HG02571 (cell line): ENCODE data around the gene ACSL3.
"Not testable (repeated sequence)": the region's sequence is repeated elsewhere in the genome, so short reads cannot be mapped to it uniquely, and the experiment has no call there.

Experiments
- ATAC-seq: cut with Tn5 transposase; IDR thresholded peaks from one replicate; pipeline ENCODE4 v1.9.1; 2021; ENCODE audit warnings: mild to moderate bottlenecking, moderate library complexity; ENCODE audit not compliant: unreplicated experiment

ACSL3 gene

GRCh38 chr2:222851956-222852617 lies 8.7 kb upstream of the ACSL3 start:
- no peak for ATAC-seq

GRCh38 chr2:222854773-222855700 lies 5.8 kb upstream of the ACSL3 start:
- no peak for ATAC-seq

GRCh38 chr2:222859786-222860612 lies 837 bp upstream of the ACSL3 start:
- ATAC-seq, result no peak

- peak; percentile 32 for ATAC-seq
Measured at GRCh38 chr2:222861411-222862105, 722 bp downstream of the ACSL3 start.

GRCh38 chr2:222862106-222862908 lies 1.5 kb downstream of the ACSL3 start:
- no peak for ATAC-seq

GRCh38 chr2:222862909-222863544 lies 2.2 kb downstream of the ACSL3 start:
- ATAC-seq, result no peak

- ATAC-seq, result no peak
Measured at GRCh38 chr2:222864296-222864695, 3.5 kb downstream of the ACSL3 start.

GRCh38 chr2:222865301-222865700 lies 4.5 kb downstream of the ACSL3 start:
- no peak for ATAC-seq

GRCh38 chr2:222866358-222866960 lies 5.6 kb downstream of the ACSL3 start:
- no peak for ATAC-seq

- ATAC-seq, result not testable (repeated sequence)
Measured at GRCh38 chr2:222868560-222869251, 7.9 kb downstream of the ACSL3 start.

- ATAC-seq, result no peak
Measured at GRCh38 chr2:222869252-222869560, 8.4 kb downstream of the ACSL3 start.

GRCh38 chr2:222871291-222871690 lies 10.5 kb downstream of the ACSL3 start:
- no peak for ATAC-seq

- ATAC-seq, result no peak
Measured at GRCh38 chr2:222872551-222872950, 11.7 kb downstream of the ACSL3 start.

- no peak for ATAC-seq
Measured at GRCh38 chr2:222875482-222875881, 14.6 kb downstream of the ACSL3 start.

GRCh38 chr2:222876947-222877346 lies 16.1 kb downstream of the ACSL3 start:
- no peak for ATAC-seq

GRCh38 chr2:222877556-222878300 lies 16.9 kb downstream of the ACSL3 start:
- no peak for ATAC-seq

- ATAC-seq, result no peak
Measured at GRCh38 chr2:222878301-222878876, 17.6 kb downstream of the ACSL3 start.
